ENCODE results near the gene RD3L. TPM values are rescaled to one million over a fixed set of nuclear protein-coding genes. Genes with fewer than 3 reads are reported as not detected.

Gene RD3L
- total and polyA plus RNA-seq, 2 of the 13 experiments (the other 11 are each of a cell fraction or from before 2014, with no cell fraction given), result not detected

GRCh38 chr14:103973354-103973753 lies 31.0 kb upstream of the RD3L start (continued):
- TF ChIP-seq ZNF646 (CRISPR knock-in tag; IDR thresholded peaks at IDR 0.05), result no peak
- 0 out of 2 replicates have a peak, but pooled peaks have one; percentile 64 for TF ChIP-seq ZNF335 (CRISPR knock-in tag; IDR thresholded peaks at IDR 0.05)
- no peak for TF ChIP-seq GABPA (IDR thresholded peaks at IDR 0.05; ENCODE audit: low read depth, low read length)
- TF ChIP-seq GABPA (CRISPR knock-in tag; IDR thresholded peaks at IDR 0.05; ENCODE audit: low read depth), result no peak
- no peak for TF ChIP-seq TOPORS (CRISPR knock-in tag; IDR thresholded peaks at IDR 0.05)
- no peak for TF ChIP-seq NBN (conservative IDR thresholded peaks at IDR 0.05)

- 0 out of 2 replicates have a peak, but pooled peaks cover 8% of the 10 kb centered on the region for H3K4me1 ChIP-seq (ENCODE audit: insufficient read depth, low read length)
- H3K27ac ChIP-seq (ENCODE audit: extremely low read length, insufficient read depth, low read length), result no peak overlapping the region
- H3K9ac ChIP-seq (ENCODE audit: insufficient read depth, low read depth, low read length), result no peak overlapping the region
- no peak for ATAC-seq
- no peak overlapping the region for H3K4me2 ChIP-seq (ENCODE audit: low read depth, low read length)
- no peaks in the 10 kb centered on the region for H3K79me2 ChIP-seq (ENCODE audit: insufficient read depth, low read length)
- no peak for FAIRE-seq
- intact Hi-C loops (cut with micrococcal nuclease; ENCODE audit: unreplicated experiment), result no loop called here
- CTCF ChIA-PET (ENCODE audit: low intra/inter-chr PET ratio, low total read pairs), result no interaction called here
- peaks cover 3 to 7% of the 10 kb centered on the region in 2 experiments; a peak in 3 of 5 replicates for H3K27me3 ChIP-seq (ENCODE audit: control insufficient read depth in 1 of 2, insufficient read depth in 2 of 2, low read length in 2 of 2)
- no peak overlapping the region for H2AFZ ChIP-seq (ENCODE audit: low read length)
- no peak overlapping the region for H3K4me3 ChIP-seq (replicated peaks in 1 of 3; ENCODE audit: insufficient read depth in 1 of 3, low read depth in 2 of 3, low read length in 3 of 3)
- in situ Hi-C loops (cut with HindIII; ENCODE audit: extremely low pct_ligation_motif_present, low pct_unique_long_range_greater_than_20kb), result loop anchor here (10.0 kb wide), 1 partner anchor 45 kb away; the partner anchor contains the start of gene TDRD9
- no peaks in the 10 kb centered on the region for H3K36me3 ChIP-seq (replicated peaks in 1 of 2; ENCODE audit: control insufficient read depth in 1 of 2, insufficient read depth in 2 of 2, low read length in 2 of 2)
- BruUV-seq (replicated peaks), result no TSS peak
- H3K9me3 ChIP-seq (ENCODE audit: low read length), result no peaks in the 10 kb centered on the region
- POLR2A ChIA-PET, result no interaction called here
- no peak for TF ChIP-seq ZNF333 (CRISPR knock-in tag; IDR thresholded peaks at IDR 0.05; ENCODE audit: borderline replicate concordance)
- TF ChIP-seq MED13 (CRISPR knock-in tag; IDR thresholded peaks at IDR 0.05), result no peak
- WGBS (ENCODE audit: low lambda C conversion rate), result 0% methylated on average over 1 of the region's 4 CpGs
- no peak for DNase-seq (ENCODE audit: low spot score)
- H4K20me1 ChIP-seq (ENCODE audit: insufficient read depth, low read length), result no peaks in the 10 kb centered on the region
Measured at GRCh38 chr14:103969961-103970360, 27.6 kb upstream of the RD3L start.
